Activated CD4-positive, CD25-positive, alpha-beta regulatory T cell treated with anti-CD3 and anti-CD28 coated beads, Interleukin-2, amount 50 U/mL, for 24 hours (primary cell): ENCODE data around the gene ARMC9.
"Not testable (repeated sequence)": the region's sequence is repeated elsewhere in the genome, so short reads cannot be mapped to it uniquely, and the experiment has no call there.

Source experiments
- ATAC-seq, 2 donors: fragments of 150-1000 bp; cut with Tn5 transposase; one replicate each; pipeline ENCODE4 v1.10.0; 2021; ENCODE audit warnings: mild to moderate bottlenecking in 1 of 2, moderate library complexity in 1 of 2

Gene ARMC9

GRCh38 chr2:231343006-231343710 is 144.7 kb downstream of the ARMC9 start:
- ATAC-seq = no peak

- ATAC-seq = no peak
Measured at GRCh38 chr2:231343988-231344387, 145.6 kb downstream of the ARMC9 start.

DNA sequence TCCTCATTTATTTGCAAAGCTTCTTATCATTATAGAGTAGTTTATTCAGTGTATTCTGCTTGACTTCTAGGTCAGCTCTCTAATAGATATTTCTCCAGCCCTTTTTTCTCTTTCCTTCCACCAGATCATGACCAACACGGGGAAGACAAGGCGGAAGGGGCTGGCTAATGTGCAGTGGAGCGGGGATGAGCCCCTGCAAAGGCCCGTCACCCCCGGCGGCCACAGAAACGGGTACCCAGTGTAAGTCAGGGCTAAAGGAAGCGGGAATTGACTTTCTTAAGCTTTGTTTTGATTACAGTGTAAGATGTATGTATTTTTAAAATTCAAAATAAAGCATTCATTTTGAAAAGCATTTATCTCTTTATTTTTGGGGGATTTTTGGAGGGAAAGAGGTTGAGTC is 146.4 kb downstream of the ARMC9 start:
- ATAC-seq = no peak

DNA sequence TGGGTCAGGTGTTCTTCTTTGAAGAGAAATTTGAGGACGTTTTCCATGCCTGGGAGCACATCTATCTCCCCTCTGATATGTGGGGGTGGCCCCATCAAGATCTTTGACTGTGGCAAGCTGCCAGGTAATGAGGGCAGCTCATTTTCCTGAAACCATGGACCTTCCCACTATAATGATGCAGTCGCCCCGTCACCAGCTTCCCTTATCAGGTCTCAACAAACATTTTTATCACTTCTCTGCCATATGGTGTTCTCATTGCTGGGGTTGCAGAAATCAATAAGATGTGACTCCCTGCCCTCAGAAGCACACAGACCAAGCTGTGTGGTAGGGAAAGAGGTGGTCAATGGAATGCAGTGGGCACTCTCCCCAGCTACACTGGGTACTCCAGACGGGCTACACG is 148.7 kb downstream of the ARMC9 start:
- ATAC-seq = no peak

DNA sequence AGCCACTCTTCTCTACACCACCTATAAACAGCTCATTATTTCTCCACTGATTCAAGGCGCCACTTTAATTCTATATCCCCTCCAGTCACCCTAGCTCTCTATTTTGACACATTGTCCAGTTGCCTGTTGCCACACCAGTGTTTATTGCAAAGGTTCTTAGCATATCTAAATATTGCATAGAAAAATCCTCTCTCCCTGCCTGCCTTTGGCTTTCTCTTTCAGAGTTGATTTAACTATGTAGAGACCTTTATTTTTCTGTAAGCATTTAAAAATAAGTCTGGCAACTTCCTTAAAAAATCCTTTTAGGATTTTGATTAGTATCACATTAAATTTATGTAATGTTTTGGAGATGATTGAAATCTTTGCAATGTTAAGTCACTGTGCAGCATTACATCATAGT is 149.2 kb downstream of the ARMC9 start:
- no peak for ATAC-seq

DNA sequence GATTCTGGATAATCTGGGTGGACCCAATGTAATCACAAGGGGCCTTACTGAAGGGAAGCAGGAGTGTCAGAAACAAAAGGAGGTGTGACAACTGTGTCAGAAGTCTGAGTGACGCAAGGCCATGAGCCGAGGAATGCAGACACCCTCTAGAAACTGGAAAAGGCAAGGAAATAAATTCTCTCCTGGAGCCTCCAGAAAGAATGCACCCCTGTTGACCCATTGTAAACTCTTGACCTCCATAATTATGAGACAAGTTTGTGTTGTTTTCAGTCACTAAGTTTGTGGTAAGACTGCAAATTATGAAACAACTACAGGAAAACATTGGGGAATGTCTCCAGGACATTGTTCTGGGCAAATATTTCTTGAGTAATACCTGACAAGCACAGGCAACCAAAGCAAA is 149.7 kb downstream of the ARMC9 start:
- ATAC-seq = no peak

DNA sequence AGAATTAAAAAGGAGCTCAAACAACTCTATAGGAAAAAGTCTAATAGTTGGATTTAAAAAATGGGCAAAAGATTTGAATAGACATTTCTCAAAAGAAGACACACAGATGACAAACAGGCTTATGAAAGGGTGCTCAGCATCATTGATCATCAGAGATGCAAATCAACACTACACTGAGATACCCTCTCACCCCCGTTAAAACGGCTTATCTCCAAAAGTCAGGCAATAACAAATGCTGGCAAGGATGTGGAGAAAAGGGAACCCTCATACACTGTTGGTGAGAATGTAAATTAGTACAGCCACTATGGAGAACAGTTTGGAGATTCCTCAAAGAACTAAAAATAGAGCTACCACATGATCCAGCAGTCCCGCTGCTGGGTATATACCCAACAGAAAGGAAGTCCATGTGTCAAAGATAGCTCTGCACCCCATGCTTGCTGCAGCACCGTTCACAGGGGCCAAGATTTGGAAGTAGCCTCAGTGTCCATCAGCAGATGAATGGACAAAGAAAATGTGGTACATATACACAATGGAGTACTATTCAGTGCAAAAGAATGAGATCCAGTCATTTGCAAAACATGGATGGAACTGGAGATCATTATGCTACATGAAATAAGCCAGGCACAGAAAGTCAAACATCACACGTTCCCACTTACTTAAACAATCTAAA is 150.4 kb downstream of the ARMC9 start:
- no peak for ATAC-seq

DNA sequence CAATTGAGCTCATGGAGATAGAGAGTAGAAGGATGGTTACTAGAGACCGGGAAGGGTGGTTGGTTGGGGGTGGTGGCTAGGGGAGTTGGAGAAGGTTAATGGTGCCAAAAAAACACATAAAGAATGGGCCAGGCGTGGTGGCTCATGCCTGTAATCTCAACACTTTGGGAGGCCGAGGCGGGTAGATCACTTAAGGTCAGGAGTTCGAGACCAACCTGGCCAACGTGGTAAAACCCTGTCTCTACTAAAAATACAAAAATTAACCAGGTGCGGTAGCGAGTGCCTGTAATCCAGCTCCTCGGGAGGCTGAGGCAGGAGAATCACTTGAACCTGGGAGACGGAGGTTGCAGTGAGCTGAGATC is 150.9 kb downstream of the ARMC9 start:
- not testable (repeated sequence) for ATAC-seq

DNA sequence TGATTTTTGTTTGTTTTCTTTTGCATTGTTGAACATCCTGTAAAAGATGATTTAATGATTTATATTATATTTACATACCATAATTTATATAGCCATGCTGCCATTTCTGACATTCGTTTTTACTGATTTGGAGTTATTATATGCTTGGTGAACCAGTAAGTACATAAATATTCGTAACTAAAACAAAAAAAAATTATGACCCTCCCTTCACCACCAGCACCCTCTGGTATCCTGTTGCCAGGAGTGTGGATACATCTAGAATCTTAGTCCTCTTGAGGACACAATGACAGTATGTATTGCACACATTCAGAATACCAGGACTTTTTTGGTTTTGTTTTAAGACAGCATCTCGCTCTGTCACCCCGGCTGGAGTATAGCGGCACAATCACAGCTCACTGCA is 153.2 kb downstream of the ARMC9 start:
- no peak for ATAC-seq

DNA sequence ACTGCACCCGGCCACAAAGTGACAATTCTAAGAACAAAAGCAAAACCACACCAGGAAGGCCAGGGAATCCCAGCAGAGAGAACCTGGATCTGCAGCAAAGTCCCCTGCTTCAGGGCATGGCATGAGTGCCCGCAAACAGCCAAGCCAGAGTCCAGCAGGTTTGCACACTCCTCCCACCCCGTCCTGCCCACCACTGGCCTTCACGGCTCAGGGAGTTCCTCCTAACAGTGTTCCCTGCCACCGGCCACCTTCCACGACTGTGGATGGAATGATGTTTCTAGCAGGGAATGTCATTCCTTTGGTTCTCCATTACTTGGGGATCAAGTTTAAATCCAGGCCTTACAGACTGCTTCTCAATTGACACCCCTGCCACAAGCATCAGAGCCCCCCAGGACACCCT is 155.0 kb downstream of the ARMC9 start:
- ATAC-seq = no peak

GRCh38 chr2:231355508-231356465 is 157.4 kb downstream of the ARMC9 start:
- no peak for ATAC-seq

GRCh38 chr2:231356466-231356844 is 158.0 kb downstream of the ARMC9 start:
- ATAC-seq = no peak

DNA sequence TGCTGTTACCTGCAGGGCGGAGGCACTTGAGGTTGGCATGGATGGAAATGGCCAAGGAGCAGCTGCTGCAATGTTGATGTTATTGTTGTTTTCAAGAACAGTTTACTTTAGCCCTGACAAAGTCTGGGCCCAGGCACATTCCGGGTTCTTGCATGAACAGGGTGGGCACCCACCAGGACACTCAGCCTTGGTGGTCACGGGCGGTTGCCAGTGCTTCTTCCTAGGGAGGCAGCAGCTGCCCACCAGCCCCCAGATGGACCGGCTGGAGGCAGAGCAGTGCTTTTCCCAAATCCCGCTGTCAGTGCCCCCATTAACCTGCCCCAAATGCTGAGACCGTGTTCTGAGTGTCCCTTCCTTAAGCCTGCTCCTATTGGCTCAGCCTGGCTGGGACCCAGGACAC is 158.6 kb downstream of the ARMC9 start:
- no peak for ATAC-seq

DNA sequence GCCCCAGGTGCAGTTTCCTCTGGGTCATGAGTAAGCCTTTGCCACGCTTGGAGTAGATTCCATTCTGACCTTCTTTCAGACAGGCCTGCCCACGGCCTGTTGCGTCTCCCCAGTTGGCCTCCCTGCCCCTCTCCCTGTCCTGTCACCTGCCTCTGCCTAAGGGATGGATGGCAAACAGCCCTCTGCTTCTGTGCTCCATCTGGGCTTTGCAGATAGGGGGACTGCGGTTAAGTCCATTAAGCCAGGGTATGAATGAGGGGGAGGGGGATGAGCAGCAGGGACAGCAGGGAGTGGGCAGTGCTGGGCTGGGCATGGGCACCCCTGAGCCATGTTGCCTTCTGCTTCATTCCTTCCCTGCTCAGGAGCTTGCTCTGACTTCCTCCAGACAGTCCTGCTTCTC is 159.5 kb downstream of the ARMC9 start:
- ATAC-seq = no peak

DNA sequence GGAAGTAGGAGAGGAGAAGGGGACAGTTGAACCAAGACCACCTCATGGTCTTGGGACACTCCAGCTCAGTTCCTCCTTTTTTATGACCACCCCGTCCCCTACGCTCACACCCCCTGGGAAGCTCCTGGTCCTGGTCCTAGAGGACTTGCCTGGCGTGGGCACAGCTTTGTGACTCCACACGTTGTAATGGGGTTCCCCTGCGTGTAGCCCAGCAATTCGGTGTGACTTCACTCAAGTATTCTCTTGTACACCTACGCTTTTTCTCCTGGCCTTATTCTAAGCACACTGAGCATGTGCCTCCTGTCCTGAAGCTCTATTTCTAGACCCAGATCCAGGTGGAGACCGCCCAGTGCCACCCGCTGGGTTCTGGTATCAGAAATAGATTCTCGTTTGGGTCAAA is 161.0 kb downstream of the ARMC9 start:
- no peak for ATAC-seq

DNA sequence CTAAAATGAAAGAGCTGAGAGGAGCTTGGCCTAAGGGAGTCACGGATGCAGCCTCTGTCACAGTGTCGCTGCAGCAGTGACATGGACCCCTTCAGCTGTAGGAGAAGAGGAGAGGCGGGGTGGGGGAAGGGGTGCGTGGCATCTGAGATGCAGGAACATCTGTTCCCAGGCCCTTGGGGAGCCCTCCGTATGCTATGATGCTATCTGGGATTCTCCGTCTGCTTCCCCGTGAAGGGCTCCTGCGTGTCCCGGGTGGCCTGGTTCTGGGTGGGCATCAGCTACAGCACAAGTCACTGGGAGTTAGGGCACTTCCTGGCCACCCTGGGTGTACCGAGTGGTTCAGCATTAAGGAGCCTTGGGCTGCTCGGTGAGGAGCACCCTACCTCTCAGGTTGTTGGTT is 161.5 kb downstream of the ARMC9 start:
- ATAC-seq = no peak

GRCh38 chr2:231360401-231360800 is 162.0 kb downstream of the ARMC9 start:
- ATAC-seq = no peak

GRCh38 chr2:231360881-231361371 is 162.5 kb downstream of the ARMC9 start:
- no peak for ATAC-seq

GRCh38 chr2:231361701-231362554 is 163.5 kb downstream of the ARMC9 start:
- peak; percentile 51 to 53 for ATAC-seq

DNA sequence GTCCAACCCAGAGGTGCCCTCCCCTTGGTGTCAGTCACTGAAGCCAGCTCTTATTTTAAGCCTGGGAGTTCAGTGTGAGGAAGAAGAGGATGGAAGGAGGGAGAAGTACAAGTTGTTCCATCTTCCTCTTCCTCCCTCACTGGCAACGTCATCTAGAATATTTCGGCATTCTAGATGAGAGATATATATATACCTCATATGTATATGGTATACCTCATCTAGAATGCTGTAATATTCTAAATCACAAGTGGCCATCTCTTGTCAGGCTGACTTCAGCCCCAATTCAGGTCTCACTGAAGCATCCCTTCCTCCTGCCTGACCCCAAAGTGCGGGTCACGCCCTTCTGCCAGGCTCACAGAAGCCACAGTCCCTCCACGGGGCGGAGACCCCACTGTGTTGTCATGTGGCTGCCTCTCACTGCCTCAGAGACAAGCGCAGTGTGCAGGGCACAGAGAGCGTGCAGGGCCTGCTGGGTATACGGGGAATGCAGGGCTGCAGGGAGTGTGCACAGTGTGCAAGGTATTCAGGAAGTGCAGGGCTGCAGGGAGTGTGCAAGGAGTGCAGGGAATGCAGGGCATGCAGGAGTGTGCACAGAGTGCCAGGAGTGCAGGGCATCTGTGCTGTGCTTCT is 164.2 kb downstream of the ARMC9 start:
- no peak for ATAC-seq

GRCh38 chr2:231364061-231364460 is 165.6 kb downstream of the ARMC9 start:
- ATAC-seq = no peak
